Stimulated activated CD4-positive, alpha-beta T cell treated with anti-CD3 and anti-CD28 coated beads, Interleukin-2, amount 100 ng/mL, for 24 hours (primary cell): ENCODE data around the gene C2CD2.

Source experiments
- DNase-seq, 2 donors: peaks; one replicate each; pipeline ENCODE4 v3.0.0-alpha.2; 2020

Gene C2CD2

DNA sequence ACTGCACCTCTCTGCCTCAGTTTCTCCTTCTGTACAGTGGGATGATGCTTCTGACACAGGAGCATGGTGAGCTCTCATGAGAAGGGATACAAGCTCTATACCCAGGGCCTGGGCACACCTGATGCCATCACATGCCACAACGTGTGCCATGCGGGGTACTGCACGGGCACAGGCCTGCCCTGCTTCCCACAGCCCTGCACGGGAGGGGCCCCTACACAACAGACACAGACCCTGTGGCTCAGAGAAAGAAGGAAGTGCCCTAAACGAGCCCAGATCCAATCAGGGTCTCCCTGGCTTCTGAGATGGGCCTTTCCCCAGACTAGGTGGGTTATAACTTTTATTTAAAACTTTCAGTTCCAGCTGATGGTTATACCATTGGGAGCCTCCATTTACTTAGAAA is 24.6 kb downstream of the C2CD2 start:
- DNase-seq, result no peak

DNA sequence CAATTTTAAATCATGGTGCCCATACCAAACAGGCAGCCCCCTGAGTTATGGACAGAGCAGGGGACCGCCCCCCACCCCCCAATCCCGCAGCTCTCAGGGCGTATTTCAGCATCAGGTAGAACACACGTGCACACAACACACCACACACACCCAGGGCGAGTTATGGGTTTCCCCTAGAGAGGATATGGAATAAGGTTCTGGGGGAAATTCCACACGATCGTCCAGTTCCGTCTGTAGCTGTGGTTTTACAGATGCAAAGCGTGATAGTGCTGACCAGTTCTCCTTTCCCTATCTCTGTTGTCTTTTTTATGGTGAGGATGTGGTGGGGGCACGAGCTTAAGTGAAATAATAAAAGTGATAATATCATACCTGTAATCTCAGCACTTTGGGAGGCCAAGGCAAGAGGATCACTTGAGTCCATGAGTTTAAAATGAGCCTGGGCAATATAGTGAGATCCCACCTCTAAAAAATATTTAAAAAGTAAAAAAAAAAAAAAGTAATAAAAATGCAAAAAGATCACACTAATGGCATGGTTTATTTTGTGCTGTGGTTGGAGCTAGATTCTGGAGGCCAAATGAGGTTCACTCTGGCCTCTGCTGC is 25.1 kb downstream of the C2CD2 start:
- no peak for DNase-seq

DNA sequence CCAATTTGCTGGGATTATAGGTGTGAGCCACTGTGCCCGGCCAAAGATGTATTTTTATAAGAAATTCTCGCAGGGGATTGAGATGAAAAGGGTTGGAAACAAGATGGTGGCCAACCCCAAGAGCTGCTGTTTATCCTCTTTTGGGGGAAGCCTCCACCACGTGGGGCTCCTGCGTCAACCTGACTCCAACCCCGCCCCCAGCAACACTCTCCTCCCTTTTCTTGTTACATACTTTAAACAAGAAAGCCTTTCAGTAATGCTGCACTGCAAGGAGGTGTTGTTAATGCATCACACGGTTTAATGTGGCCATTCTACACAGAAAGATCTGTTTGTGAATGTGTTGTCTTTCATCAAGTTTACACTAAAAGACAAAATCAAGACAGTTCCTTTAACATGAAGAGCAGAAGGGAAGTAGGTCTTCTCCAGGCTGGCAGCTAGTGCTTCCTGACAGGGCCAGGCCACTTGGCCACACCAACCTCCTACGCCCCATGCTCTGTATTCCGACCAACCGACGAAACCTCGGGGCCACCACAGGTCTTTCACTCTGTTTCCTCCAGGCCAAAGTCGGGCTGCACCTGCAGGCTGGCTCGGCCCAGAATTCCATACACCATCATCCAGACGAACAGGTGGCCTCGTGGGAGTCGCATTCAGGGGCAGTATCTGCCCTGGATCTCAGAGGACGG is 25.9 kb downstream of the C2CD2 start:
- peak in 1 of 2 donors; percentile 19 for DNase-seq

DNA sequence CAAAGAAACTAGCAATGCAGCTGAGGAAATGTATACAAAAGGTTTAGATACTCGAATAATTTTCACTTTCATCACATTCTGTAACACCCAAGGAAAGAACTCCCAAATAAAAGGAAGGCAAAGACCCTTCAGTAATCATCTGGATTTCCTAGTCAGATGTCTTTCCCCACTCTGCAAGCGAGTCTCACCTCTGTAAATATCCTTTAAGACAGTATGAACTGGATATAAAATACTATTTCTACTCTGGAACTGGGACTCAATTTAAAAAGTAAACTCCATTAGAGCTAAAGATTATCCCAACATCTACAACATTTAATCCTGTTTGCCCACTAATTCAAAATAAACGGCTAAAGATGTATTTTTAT is 27.0 kb downstream of the C2CD2 start:
- no peak for DNase-seq

DNA sequence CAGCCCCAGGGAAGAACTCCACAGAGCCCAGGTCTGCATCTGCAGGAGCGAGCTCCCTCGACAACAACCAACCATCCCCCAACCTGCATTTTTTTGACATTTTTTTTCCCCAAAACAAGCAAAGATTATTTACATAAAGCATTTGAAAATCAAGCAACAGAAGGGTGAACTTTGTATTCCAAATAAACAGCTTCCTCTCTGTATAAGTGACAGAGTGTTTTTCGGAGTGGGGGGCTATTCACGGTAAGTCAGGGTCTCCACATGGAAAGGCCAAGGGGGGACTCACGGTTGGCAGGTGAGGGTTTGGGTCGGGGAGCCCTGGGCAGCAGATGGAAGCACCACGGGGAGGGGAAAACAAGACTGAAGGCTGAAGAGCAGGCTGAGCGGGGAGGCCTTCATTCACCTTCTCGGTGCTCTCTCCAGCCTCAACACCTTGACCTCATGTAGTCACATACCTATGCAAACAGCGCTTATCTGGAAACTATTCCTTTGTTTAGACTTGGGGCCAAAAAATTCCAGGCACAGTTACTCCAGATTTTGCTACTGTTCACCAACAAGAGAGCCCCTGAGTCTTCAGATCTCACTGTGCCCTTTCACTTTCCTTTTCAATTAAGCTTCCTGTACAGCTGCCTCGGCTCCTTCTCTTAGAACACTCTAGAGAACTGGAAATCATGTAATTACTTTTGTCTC is 27.6 kb downstream of the C2CD2 start:
- peak; percentile 13 to 32 for DNase-seq

DNA sequence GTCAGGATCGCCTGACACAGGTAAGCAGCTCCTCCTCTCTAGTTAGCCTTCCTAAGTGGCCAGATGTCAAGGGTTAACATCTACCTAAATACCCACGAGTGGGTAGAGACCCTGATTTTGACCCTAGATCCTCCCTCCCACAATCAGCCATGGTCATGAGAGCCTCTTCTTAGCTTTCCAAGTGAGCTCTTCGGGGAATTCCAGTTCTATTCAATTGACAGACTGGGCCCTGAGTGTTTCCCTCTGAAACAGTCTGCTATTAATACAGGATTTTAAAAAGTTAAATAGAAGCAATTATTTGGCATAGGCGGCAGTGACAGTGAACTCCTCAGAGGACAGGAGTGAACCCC is 28.1 kb downstream of the C2CD2 start:
- DNase-seq, result no peak

DNA sequence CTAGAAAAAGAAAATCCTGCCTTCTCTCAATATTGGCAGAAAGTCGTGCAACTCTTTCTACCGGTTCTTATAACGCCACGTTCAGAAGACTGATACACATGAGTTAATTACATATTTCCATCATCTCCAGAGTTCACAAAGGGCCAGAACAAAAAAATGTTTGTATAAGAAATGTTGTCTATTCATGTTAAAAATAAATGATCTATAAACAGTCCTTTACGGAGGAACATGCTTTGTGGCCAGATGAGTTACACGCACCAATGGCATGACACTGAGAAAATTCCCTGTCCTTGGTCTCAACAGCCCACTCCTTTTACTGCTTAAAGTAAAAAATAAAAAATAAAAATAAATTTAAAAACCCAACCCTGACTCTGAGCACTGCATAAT is 29.5 kb downstream of the C2CD2 start:
- no peak for DNase-seq

DNA sequence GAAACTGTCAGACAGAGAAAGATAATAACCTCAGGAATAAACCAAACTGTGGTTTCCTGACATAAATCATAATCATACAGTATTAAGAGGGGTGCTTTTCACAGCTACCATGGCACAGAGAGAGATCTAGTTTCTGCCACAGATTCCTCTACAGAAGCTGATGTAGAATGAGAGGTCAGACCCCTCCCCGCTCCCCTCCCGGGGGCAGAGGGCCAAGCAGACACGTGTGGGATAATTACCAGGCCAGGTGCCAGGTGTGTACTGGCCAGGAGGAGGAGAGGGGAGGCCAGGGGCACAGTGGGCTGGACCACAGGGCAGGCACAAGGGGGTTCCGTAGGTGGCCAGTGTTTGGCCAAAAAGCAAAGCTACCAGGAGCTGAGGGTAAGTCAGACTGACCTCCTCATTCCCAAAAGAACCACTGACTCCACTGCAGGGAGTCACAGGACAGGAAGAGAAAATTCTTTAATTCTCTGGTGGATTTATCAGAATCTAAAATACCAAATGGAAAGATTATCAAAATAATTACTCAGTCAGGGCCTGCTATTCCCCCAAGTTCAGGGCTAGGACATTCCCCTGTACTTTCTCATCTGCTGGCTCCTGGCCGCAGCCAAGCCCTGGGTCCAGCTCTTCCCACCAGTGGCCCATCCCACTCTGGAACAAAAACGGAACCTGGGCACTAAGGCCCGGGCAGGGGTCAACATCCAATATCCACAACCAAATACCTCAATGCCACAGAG is 30.0 kb downstream of the C2CD2 start:
- DNase-seq, result no peak

DNA sequence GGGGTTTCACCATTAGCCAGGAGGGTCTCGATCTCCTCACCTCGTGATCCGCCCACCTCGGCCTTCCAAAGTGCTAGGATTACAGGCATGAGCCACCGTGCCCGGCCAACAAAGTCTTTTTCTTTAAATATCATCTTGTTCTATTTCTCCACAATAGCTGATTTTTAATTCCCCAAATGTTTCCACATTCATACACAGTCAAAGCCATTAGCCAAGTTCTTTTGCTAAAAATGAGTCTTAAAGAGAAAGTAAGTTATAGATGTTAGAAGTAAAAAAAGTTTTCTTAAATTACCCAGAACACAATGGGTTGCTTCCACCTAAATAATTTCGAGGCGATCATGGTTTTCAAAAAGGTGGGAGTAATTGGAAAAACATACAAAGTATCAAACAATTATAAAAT is 30.6 kb downstream of the C2CD2 start:
- DNase-seq, result no peak

DNA sequence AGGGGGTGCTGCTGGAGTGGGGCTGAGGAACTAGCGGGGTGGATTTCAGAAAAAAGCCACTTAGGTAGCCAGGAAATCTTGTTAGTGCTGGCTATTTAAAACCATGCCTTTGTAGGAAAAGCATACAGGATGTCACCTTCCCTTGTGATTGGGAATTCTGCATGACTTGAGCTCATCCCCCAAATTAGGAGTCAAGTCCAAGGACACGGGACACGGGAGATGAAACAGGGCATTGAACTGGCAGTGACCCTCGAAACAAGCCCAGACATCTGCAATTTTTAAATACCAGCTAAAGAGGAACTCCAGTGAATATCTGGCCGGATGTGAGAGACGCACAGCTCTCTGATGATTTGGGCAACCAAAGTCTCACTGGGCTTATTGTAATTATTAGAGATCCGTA is 32.8 kb downstream of the C2CD2 start:
- no peak for DNase-seq

DNA sequence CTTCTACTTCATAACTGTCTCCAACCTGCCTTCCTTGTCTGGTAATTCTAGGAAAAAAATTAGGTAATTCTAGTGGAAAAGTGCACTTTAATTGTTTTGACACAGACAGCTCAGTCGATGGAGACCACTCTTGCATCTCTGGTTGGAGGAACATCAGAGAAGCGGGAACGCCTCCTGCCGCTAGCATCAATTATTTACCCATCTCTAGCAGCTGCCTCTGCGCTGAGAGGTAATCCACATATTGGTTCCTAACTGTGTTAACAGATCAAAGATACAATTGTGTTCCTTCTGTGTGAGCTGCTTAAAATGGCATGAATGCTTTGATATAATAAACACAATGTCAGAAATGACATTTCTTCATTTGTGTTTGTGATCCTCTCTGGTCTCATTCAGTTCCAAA is 33.3 kb downstream of the C2CD2 start:
- DNase-seq, result no peak

DNA sequence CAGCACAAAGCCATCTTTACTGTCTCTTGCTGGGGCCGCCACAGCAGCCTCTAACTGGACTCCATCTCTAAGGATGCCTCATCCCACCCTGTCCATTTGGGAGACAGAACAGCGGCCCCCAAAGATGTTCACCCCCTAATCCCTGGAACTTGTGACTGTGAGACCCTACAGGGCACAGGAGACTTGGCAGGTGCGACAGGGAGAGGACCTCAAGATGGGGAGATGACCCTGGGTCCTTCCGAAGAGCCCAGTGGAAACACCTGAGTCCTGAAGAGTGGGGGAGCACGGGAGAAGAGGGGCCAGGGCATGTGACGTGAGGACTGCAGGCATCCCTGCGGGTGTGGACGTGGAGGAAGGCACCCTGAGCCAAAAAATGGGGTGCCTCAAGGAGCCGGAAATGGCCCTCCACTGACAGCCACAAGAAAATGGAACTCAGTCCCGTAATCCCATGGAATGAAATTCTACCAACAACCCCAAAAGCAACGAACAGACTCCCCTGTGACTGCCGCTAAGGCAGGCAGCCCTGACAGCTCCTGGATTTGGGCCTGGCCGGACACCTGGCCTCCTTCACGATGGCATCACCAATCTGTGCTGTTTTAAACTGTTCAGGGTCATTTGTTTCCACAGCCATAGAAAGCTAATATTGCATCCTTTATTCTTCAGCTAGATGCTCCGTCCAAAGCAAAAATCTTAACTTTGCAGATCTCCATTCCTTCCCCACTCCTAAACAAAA is 34.0 kb downstream of the C2CD2 start:
- no peak for DNase-seq

DNA sequence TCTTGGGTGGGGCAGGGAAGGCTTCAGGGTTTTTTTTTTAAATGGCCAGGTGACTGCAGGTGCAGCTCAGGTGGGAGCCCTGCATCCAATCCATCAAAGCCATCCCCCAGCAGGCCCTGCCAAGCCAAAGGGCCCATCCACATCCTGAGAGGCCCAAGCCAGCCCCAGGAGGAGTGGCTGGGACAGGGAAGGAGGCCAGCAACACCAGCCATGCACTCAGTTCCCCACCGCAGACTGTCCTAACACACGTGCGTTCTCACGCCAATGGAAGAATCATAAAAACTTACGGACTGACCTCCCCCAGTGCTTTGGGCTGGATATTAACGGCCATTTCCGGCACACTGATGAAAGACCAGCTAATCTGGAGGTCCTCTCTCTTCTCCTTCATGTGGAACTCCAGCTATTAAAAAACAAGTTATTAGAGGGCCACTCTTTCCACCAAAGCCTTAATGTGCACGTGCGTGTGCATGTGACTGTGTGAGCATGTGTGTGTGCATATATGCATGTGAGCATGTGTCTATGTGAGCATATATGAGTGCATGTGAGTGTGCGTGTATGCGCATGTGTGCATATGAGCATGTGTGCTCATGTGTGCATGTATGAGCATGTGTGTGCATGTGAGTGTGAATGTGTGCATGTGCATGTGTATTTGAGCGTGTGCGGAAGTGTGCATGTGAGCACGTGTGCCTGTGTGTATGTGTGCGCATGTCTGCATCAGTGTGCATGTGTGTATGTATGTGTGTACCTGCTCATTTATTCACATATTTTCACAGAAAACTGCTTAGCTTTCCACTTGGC is 35.1 kb downstream of the C2CD2 start:
- DNase-seq, result no peak

DNA sequence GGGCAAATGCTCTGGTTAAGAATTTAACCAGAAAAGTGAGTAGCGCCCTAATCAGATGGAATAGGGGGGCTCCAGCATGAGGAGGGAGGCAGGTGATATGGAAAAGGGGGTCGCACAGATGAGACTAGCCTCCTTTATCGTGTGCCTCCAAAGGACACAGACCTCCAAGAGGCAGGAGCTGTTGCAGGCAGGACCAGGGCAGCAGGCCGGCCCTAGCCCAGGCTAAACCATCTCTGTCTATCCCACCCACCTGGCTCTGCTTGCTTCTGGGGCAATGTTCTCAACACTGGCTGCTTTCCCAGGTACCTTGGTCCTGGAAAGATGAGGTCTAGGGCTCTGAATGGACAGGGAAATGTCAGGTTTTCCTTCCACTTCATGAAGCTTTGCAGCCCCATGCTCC is 36.3 kb downstream of the C2CD2 start:
- DNase-seq, result no peak

DNA sequence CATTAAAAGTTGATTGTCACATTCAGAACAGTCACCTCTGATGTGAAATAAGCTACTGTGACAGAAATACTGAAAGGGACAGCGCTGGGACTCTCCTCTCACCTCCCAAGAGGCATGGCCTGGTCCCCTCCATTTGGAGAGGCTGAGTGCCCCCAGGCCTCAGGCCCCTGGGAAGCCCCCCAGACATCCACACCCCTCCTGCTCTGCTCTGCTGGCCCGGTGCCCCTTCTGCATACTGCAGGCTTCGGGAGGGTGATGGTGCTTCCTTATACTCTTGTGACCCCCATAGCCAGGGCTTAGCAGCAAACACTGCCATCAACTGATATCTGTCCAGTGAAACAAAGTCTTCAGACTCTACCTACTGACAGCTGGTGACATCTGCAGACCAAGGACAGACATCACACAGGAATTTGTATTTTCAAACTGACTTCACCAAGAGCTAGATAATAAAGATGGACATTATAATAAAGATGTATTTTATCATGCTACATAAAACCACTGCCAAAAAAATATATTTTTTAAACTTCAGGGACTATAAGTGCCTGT is 36.9 kb downstream of the C2CD2 start:
- no peak for DNase-seq

DNA sequence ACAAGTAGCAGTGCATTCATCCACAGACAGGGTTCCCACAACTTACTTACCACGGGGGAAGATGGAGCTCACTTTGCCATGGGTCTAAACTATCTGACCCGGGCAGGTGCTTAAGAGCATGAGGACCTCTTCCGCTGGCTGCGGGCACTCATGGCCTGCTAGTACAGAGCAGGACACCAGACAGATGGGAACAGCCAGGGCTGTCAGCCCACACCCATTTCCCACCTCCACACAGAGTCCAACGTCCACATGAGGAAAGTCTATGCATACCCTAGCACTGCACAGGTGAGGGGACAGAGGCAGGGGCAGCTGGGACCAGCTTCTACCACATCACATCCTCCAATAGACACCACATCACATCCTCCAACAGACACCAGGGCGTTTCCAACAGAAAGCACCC is 38.9 kb downstream of the C2CD2 start:
- DNase-seq, result no peak

DNA sequence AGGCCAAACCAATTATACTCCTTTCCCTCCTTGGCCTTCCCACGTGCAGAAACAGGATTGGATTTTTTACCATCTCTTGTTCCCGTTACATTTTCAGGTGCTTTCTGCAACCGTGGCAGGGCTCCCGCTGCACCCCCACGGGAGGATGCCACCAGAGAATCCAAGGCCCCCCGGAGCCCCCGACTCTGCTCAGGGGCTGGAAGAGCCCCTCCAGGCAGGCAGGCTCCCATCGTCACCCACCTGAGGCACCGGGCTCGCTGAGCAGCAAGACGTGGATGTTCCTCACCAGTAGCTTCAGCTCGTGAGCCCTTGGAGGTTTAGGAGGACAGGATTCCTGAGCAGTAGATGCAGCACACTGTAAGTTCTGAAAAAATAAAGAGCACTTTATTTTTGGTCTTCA is 39.5 kb downstream of the C2CD2 start:
- no peak for DNase-seq

DNA sequence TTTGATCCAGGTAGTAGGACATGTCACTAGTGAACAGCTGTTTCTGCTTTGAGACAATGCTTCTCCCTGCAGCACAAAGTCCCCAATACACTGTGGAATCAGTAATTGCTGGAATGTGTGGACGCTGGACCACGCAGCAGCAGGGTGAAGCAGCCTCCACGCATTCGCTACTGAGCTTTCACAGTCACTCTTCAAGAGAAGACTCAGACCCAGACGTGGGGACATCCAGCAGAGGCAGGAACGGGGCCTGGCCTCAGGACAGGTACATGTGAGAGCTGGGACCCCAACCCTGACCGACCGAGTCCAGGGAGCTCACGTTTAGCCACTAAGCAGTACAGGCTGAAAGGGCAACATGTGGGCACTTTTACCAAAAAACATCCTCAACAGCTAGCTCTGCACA is 40.6 kb downstream of the C2CD2 start:
- DNase-seq, result no peak

DNA sequence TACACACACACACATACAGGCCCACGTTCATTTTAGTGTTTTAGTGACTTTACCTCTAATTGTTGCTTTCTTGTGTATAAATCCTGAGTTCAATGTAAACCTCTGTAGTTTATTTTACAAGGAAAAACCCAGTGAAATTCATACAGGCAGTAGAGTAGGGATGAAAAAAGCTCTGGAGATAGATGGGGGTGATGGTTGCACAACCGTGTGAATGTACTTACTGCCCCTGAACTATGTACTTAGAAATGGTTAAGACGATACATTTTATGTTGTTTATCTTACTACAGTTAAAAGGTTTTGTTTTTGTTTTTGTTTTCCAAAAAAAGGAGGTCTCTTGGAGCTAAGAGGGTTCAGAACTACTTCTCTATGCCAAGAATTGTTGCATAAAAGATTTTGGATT is 45.0 kb downstream of the C2CD2 start:
- no peak for DNase-seq

DNA sequence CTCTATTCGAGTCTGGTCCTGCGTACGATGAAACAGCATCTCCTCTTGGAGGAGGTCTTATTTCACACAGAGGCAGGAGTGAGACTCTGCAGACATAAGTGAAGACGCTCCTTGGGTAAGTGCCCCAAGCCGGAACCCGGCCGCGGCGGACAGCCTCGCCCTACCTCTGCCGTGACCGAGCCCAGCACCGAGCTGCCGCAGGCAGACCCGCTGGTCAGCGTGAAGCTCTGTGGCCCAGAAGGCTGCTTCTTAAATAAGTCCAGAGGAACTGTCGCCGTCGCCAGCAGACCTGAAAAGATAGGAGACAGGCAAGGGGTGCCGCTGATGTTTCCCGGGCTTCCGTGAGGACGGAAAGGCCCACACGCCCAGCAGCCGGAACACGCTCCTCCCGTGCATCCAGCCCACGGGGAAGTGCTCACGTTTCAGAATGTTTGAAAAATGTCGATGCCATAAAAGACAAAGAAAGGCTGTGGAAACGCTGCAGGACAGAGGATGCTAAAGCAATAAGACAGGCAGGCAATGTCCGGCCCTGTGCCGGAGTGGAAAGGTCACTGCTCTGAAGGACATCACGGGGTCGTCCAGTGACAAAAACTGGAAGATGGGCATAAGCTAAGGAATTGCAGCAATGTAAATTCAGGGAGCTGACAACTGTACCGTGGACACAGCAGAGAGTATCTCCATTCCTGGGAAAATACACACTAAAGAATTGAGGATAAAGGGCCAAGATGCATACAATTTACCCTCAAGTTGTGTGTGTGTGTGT is 46.1 kb downstream of the C2CD2 start:
- no peak for DNase-seq

DNA sequence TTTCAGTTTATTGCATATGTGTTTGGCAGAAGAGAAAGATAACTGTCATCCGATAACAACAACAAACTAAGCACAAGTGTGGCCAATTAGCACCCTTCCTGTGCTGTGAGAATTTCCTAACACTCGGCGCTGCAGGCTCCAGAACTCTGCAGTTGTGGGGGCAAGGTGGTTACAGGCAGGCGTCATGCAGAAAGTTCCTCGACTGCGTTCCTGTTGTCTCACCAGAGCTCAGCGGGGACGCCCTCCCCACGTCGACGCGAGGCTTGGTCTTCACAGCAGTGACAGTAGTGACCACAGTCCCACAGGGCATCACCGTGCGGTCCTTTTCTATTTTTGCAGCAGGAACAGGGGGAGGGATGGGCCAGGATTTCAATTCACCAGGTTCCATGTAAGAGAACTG is 47.0 kb downstream of the C2CD2 start:
- no peak for DNase-seq
